ENCODE data around the gene CNOT1.
A peak's percentile ranks its signal among the peaks of the same experiment; 100 is the strongest.
"Not testable (repeated sequence)": the region's sequence is repeated elsewhere in the genome, so short reads cannot be mapped to it uniquely, and the experiment has no call there.

CNOT1 gene

DNA sequence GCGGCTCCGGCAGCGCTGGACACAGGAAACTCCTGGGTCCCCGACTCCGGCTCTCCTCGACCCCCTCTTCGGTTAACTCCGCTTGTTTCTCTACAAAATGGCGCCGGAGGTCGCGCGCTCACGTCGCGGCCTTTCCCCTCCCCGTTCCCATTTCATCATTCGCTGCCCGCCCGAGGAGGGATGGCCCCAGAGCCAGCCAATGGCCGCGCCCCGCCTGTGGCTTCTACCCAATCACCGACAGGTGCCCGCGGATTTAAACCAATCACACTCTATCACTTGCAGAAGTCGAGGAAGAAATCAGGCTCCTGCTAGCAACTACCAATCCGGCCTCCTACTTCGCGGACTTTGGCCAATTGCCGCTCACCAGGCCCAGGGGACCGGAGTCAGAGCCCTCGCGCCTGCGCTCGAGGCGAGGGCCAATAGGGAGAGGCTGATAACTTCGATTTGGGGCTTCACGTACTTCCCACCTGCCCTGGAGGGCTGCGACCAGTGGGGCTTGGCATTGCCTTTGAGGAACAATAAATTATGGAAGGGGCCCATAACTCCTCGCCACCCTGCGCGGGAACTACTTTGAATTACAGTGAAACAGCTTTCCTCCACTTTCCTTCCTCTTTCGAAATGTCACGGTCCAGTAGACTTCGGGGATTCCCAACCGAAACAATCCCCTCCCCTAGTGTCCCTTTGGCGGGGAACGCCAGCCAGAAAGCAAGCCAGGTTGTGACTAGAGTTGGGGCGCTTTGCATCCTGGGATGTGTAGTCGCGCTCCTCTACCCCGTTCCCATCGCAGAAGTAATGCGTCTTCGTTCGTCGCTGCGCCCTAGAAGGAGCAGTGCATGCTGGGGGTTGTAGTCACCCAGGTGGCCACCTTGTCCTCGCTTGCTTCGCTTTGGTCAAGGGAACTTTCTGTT is at the start of gene CNOT1:
TSS of gene CNOT1 (minus strand) at position 94 of the 908 bp plus-strand sequence. CDS start 30,489 bp downstream, outside the sequence.
- peak; percentile 98 to 99 for DNase-seq

DNA sequence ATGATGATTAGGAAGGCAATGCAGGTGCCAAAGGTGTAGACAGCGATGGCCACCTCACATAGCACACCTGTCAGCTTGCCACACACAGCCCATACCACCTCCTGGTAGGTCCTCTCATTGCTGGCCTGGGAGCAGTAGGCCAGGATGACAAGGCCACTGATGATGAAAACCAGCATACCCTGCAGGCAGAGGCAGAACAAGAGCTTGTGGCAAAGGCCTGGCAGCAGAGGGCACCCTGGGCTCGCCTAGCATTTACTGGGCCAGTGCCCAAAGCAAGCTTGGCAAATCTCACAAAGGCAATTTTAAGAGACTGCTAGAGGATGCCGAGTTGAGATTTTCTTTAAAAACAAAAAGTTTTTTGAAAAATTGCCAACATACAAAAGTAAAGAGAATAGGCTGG is 49.1 kb upstream of the CNOT1 start:
- no peak for DNase-seq

DNA sequence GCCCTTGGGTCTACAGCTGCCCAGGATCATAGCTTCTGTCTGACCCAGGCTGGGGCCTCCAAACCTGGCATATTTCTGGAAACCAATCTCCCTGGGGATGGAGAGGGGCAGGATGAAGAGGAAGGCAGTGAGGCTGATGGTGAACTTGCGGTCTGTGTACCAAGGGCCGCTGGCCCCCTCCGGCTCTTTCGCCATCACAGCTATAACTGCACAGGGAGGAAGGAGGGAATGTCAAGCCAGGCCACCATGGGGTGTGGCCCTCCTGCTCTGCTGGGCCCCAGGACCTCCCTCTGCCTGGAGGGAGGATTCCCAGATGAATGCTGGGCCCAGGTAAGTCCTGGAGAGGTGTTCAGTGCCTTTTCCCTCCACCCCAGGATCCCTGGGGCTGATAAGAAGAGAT is 48.6 kb upstream of the CNOT1 start:
- no peak for DNase-seq

DNA sequence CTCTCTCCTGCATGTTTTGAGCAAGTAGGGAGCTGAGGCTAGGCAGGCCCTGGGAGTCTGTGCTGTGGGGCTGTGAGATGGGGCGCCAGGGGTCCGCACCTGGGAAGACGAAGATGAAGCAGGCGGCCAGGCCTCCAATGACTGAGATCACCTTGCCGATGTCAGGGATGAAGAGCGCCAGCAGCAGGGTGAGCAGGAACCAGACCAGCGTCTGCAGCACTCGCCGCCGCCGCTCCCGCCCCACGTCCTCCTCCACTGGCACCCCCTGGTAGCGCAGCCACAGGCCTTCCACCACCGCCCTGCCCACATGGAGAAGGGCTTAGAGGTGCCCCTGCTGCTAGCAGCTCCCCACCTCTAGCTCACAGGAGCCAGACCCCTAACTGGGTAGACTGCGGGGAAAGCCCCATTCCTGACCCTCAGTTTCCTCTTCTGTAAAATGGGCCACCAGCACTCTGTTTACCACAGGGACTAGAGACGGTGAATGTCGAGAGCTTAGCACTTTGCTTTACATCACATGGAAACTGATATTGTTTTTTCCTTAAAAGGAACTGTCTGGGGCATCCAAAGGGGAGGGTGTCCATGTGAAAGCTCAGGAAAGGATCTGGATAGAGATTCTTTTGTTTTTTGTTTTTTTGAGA is 41.4 kb upstream of the CNOT1 start:
- DNase-seq: no peak

DNA sequence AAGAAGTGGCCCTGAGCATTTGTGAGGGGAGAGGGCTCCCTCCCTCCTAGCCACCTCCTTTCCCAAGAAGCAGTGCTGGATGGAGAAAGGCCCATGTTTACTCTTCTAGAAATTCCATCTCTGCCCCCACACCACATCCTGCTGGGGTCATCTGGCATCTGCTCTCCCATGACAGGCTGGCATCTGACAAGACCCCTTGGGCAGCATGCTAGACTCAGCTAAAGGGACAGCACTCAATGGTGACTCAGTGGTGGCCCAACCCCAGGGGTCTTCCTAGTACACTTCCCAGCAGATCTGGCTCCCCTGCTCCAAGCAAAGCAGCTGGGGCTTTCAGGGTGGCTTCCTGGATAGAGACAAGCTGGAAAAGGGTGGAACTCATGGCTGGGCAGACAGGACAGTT is 40.6 kb upstream of the CNOT1 start:
- DNase-seq: no peak

DNA sequence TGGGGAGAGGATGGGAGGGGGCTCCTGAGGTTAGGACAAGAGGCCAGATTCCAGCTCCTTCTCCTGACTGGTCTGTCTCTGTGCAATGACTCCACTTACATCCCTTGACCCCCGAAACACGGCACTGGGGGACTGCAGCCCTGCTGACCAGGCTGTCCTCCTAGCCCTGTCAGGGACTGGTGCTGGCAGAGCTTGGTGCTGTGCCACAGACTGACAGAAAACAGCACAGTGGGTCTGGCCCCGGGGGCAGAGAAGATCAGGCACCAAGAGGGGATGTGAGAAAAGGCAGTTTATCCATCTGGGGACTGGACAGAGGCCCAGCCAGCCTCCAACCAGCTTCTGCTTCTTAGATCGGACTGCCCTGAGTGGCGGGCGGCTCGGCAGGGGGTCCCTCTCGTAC is 35.6 kb upstream of the CNOT1 start:
- DNase-seq: no peak

DNA sequence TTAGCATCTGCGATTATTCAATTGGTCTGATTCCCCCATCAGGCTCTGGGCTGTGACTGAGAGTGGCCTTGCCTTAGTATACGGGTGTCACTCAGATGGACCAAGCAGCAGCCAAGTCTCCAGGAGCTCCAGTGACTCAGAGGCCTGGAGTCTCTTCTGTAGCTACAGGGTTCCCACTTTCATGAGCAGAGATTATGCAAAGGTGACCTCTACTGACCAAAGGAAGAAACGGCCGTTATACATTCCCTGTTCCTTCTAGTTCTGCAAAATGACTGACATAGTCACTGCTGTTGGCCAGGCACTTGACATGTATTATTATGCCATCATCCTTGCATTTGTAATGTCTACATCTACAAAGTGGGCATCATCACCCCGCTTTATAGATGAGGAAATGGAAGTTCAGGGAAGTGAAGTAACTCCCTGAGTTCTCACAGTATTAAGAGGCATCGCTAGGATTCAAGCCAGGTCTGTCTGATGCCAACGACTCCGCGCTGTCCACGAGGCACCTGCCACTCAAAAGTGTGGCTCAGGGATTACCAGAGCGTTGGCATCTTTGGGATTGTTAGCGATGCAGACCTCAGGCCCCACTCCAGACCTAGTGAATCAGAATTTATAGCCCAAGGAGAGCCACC is 31.7 kb upstream of the CNOT1 start:
- peak; percentile 36 for DNase-seq

DNA sequence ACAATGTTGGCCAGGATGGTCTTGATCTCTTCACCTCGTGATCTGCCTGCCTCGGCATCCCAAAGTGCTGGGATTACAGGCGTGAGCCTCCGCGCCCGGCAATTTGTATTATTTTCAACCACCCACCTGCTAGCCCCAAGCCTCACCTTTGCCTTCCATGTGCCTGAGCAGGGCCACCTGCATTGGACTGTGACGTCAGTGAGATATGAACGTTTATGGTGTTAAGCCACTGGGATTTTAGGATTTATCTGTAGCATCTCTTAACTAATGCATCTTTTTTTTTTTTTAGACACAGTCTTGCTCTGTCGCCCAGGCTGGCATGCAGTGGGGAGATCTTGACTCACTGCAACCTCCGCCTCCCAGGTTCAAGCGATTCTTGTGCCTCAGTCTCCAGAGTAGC is 30.3 kb upstream of the CNOT1 start:
- DNase-seq: not testable (repeated sequence)

DNA sequence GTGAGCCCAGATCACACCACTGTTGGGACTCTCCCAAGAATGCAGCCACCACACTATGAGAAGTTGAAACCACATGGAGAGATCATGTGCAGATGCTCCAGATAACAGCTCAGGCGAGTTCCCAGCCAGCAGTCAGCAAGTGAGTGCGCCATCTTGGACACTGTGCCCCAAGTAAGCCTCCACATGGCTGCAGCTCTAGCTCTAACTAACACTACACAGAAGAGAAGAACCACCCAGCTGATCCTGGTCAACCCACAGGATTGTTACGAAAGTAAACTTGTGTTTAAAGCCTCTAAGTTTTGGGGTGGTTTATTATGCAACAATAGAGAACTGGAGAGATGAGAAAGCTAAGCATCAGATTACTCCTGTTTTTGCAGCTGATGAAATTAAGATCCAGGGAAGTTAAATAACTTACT is 29.2 kb upstream of the CNOT1 start:
- no peak for DNase-seq

DNA sequence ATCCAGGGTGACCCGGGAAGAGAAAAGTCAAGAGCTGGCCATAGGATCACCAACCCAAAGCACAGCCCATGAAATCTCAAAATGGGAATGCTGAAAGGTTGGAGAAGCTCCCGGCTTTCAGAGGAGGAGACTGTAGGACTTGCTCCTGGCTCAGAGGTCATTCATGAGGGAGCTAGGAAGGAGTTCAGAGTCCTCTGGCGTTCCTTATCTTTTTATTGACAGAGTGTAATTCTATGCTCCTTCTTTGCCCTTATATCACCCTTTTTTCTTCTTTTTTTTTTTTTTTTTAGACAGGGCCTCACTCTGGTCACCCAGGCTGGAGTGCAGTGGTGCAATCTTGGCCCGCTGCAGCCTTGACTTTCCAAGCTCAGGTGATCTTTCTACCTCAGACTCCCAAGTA is 27.3 kb upstream of the CNOT1 start:
- DNase-seq: no peak

DNA sequence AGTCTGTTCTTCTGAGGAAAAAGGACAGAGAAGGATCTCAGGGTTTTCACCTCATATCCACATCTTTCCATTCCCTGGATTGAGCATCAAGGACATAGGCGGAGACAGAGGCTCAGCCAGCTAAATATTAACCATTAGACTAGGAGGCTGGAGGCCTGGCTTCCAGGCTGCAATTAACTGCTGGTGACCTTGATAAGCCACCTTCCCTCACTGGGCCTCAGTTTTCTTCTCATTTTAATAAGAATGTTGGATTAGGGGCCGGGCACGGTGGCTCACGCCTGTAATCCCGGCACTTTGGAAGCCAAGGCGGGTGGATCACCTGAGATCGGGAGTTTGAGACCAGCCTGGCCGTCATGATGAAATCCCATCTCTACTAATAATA is 25.6 kb upstream of the CNOT1 start:
- DNase-seq: no peak

DNA sequence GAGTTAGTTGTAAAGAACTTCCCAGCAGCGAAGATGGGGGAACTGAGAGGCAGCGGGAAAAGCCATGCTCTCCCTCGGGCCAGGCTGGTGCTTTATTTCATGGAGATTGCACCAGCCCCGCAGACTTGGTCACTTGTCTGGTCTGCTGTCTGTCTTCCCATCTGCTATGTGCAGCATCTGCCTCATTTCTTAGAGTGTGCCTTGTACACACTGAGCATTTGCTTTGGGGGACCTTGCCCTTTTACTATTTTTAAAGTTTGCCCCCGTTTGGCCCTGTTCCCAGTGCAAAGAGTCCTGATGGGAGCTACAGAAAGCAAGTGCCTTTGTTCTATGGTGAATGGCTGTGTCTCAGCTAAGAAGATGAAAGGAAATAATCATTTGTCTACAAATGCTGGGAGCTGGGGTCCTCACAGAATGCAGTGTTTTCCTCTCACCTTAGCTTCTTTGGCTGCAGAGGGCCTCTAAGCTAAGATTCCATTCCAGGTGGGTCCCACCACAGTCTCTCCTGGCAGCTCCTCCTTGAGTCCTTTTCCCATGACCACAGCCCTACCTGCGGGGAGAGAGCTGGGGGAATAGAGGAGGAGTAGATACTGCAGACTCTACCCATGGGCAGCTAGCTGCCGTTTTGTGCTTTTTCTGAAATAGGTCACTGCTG is 25.1 kb upstream of the CNOT1 start:
- DNase-seq: no peak

DNA sequence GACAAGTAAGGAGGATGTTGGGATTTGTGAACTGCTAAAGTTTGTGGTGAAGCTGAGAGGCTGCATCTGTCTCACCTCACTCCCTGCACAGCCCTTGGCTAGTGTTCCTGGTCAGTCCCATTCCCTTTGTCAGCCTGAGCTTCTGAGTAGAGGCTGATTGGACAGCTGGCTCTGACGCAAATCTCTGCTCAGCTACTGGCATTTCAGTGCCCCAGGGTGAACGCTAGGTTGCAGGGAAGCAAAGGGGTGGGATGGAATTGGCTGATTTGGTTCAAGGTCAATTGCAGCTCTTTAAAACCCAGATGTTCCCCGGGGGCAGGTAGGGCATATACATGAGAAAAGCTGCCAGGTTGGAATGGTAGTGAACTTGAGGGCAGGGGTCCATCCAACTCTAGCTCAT is 23.1 kb upstream of the CNOT1 start:
- no peak for DNase-seq

DNA sequence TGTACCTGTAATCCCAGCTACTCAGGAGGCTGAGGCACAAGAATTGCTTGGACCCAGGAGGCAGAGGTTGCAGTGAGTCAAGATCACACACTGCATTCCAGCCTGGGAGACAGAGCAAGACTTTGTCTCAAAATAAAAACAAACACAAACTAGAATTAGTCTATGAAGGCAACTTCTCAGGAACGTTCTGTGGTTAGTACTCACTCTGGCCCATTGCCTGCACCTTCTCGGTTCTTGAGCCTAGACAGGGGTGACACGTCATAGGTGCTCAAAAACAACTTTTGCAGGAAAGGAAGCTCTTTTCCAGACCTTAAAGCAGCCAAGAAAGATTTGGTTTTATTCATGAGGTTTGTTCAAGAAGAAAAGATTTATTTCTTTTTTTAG is 22.3 kb upstream of the CNOT1 start:
- DNase-seq: no peak

DNA sequence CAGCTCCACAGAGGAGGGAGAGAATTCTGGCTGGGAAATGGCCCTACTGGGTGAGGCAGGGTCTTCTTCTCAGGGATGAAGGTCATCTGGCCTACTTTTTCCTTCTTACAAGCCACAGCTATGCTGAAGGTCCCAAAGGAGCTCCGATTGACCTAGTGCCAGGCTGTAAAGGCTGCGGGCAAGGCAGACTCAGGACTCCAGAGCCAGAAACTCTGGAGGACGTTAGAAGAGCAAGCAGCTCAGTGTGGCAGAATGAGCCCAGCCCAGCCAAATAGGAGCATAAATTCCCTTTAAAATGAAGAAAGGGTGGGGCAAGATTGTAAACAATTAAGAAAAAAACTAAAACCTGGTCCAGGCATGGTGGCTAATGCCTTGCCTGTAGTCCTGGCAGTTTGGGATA is 20.1 kb upstream of the CNOT1 start:
- no peak for DNase-seq

DNA sequence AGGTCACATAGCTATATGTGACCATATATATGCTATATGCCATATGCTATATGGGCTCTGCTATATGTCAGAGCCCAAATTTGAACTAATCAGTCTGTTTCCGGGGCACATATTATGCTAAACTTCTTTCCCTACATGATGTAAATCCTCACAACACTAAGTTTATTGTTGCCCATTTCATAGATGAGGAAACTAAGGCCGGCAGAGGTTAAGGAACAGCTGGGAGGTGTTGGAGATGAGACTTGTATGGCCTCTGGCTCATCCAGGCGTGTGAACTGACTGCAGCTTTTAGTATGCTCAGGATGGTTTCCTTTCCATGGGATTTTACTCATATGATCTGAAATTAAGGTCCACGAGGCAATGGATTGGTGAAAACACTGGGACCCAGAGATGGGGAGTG is 17.5 kb upstream of the CNOT1 start:
- no peak for DNase-seq

DNA sequence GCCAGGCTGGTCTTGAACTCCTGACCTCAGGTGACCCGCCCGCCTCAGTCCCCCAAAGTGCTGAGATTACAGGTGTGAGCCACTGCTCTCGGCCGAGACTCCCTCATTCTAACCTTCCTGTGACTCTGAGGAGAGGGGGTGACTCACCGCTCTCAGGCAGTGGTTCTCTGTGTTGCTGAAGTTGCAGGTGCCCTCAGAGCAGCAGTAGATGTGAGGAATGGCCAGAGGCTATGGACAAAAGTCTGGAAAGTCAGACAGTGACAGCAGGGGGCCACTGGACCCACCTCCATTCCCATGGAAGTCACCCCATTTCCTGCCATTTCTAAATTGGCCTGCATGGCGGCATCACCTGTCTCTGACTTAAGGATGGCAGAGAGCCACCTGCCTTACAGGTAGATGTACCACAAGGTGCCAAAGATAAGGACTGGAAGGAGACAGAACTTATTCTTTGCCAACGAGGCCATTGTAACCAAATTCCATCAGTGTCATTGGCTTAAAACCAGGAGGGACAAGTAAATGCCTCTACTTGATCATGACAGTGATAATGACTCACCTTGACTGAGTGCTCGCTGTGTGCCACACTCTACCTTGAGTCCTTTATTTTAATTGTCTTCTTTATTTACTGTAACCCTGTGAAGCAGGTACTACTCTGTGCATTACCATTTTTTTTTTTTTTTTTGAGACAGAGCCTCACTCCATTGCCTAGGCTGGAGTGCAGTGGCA is 15.3 kb upstream of the CNOT1 start:
- DNase-seq: no peak

DNA sequence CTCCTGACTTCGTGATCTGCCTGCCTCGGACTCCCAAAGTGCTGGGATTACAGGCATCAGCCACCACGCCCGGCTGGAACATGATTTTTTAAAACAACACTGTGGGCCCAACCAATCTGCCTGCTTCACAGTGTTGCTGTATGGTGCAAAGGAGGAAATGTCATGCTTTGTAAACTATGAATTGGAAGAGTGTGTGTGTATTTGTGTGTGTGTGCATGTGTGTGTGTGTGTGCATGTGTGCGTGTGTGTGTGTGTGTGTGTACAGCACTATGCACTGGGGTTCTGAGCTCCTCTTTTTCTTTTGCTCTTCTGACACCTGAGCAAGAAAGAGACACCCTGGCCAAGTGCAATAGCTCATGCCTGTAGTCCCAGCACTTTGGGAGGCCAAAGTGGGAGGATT is 14.5 kb upstream of the CNOT1 start:
- no peak for DNase-seq

DNA sequence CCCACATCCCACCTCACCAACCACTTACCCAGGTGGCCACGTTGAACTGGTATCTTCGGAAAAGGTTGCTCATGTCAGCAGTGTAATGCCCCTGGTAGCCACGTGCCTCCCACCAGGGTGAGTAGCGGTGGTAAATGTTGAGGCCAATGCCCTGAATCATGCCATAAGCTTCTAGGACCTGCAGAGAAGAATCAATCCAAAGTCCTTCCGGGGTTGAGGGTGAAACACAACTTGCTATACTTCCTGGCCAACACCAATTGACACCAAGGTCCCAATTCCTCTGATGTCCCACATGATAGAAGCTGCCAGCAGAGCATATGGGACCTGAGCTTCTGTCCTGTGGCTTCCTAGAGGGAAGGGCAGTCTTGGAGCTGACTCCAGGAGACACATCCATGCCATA is 11.3 kb upstream of the CNOT1 start:
- no peak for DNase-seq

DNA sequence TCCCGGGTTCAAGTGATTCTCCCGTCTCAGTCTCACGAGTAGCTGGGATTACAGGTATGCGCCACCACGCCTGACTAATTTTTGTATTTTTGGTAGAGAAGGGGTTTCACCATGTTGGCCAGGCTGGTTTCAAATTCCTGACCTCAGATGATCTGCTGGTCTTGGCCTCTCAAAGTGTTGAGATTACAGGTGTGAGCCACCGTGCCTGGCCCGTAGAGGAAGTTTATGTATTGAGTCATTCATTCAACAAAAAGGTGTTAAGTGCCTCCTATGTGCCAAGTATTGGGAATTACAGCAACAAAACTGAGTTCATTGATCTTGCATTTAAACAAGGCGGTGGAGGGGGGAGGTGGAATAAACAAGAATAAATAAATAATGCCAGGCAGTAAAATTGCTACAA is 10.2 kb upstream of the CNOT1 start:
- DNase-seq: no peak

DNA sequence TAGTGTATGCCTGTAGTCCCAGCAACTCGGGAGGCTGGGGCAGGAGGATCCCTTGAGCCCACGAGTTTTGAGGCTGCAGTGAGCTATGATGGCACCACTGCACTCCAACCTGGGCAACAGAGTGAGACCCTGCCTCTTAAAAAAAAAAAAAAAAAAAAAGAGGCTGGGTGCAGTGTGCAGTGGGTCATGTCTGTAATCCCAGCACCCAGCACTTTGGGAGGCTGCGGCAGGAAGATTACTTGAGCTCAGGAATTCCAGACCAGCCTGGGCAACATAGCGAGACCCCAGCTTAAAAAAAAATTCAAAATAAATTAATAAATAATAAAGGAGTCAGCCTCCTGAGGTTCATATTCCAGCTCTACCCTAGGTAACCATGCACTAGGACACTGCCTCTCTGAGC is 9.6 kb upstream of the CNOT1 start:
- DNase-seq: no peak

DNA sequence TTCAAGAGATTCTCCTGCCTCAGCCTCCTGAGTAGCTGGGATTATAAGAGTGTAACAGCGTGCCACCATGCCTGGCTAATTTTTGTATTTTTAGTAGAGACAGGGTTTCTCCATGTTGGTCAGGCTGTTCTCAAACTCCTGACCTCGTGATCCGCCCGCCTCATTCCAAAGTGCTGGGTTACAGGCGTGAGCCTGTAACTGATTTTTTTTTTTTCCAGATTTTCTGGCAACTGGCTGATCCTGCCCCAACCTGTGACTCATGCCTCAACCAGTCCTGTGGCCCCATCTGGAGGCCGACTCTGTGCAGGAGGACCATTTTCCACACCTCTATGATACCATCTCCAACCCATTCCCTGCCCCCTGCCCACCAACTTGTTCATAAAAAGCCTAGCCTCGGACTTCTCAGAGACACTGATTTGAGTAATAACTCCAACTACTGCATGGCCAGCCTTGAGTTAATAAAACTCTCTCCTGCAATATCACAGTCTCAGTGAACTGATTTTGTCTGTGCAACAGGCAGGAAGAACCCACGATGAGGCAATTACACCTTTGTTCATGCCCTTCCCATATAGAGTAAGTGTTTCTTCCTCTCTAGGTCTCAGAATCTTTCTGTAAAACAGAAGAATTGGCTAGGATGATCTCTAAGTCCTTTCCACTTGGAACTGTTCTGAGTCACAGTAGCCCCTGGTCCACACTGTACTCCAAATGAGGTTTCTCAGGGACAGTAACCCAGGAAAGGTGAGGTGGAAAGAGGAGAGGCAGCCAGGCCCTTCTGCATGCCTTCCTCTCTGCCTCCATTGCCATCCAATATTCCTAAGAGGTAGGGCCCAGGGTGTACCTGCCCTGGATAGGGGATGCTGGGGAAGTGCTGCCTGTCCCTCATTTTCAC is 8.8 kb upstream of the CNOT1 start:
- DNase-seq: no peak

Data from CD4-positive, alpha-beta T cell treated with Interferon alpha-2 for 1 hour (primary cell).